C1 segment of cervical spinal cord (tissue), 14 donors: ENCODE measurements around the gene STING1.
A peak's percentile ranks its signal among the peaks of the same experiment; 100 is the strongest.
"Not testable (repeated sequence)": the region's sequence is repeated elsewhere in the genome, so short reads cannot be mapped to it uniquely, and the experiment has no call there.

Experiments
- DNase-seq, 14 donors: peaks; one replicate each; lab custom pipeline; 2025; lab: John Stamatoyannopoulos, UW

STING1 gene

GRCh38 chr5:139440416-139440815, 42.1 kb downstream of the STING1 start:
- not testable (repeated sequence) for DNase-seq

GRCh38 chr5:139439013-139439903, 43.3 kb downstream of the STING1 start, which contains the start of gene DNAJC18:
DNAJC18 (minus strand) TSS chr5:139439525; CDS start chr5:139439445, 80 bp downstream.
- DNase-seq = peak; percentile 32 to 94 (median 88)

GRCh38 chr5:139438707-139439012, 43.9 kb downstream of the STING1 start:
- DNase-seq = peak in 1 of 14 donors; percentile 35

GRCh38 chr5:139435676-139436075, 46.9 kb downstream of the STING1 start:
- DNase-seq = no peak

GRCh38 chr5:139431706-139432105, 50.9 kb downstream of the STING1 start:
- DNase-seq = no peak

- no peak for DNase-seq
Observed at GRCh38 chr5:139430015-139430414, 52.5 kb downstream of the STING1 start.

GRCh38 chr5:139426203-139426885, 56.2 kb downstream of the STING1 start:
- no peak for DNase-seq
